Activated CD4-positive, alpha-beta T cell treated with anti-CD3 and anti-CD28 coated beads, Interleukin-10, Interleukin-2, amounts not matched to agents 100 ng/mL and 50 ng/mL, durations not matched to agents 16 hours and 8 hours (primary cell): ENCODE data around the gene EVI2A.
"Not testable (repeated sequence)": the region's sequence is repeated elsewhere in the genome, so short reads cannot be mapped to it uniquely, and the experiment has no call there.

Source experiments
- DNase-seq: peaks from one replicate; pipeline ENCODE4 v3.0.0-alpha.2; 2020

EVI2A gene, protein sequence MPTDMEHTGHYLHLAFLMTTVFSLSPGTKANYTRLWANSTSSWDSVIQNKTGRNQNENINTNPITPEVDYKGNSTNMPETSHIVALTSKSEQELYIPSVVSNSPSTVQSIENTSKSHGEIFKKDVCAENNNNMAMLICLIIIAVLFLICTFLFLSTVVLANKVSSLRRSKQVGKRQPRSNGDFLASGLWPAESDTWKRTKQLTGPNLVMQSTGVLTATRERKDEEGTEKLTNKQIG

DNA sequence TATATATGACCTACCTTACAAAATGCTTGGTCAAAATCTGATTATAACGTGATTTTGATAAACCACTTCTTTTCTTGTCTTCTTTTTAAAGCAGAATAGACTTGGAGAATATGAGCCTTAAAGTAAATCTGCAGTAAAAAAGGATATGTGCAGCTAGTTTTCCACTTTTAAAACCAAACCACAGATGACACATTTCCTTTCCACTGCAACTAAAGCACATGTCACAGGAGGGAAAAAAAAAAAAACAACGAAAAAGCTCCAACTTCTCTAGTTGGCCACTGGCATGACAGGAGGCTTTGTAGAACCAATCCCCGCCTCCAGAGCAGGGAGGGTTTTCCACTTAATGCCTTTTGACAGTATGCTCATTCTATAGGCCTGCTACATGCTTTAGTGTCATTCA lies at the start of gene EVI2A:
EVI2A (minus strand) TSS at position 142 of the 400 bp plus-strand sequence. CDS start 2,609 bp downstream, outside the sequence.
- peak; percentile 90 for DNase-seq

DNA sequence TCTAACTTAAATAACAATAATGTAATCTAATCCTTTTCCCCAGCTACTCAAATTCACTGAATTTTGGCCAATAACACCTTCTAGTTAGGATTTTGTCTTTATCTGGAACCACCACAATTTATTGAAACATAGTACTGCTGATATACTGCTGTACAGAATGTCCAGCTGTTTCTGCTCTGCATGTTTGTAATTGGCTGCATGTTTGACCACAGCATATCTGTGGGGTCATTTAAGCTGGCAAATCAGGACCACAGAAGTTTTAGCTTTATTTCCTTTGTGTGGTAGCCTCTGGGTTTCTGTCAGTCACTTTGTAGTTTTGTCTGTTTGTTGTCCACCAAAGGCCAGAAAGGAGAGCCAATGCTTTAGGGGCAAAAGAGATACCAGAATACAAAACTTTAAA lies 47.8 kb upstream of the EVI2A start:
- DNase-seq, result no peak

DNA sequence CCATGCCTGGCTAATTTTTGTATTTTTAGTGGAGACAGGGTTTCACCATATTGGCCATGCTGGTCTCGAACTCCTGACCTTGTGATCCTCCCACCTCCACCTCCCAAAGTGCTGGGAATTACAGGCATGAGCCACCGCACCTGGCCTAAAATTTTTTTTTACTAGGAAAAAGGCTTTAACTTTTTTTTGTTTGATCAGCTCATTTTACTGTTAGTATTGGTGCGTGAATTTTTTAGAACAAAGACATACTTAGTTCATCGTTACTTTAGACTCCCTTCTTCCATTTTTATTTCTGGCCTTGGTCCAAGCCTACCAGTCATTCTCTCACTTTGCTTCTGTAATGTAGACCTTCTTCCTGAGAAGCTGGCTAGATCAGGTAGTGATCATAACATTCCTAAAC lies 44.7 kb upstream of the EVI2A start:
- DNase-seq, result no peak

DNA sequence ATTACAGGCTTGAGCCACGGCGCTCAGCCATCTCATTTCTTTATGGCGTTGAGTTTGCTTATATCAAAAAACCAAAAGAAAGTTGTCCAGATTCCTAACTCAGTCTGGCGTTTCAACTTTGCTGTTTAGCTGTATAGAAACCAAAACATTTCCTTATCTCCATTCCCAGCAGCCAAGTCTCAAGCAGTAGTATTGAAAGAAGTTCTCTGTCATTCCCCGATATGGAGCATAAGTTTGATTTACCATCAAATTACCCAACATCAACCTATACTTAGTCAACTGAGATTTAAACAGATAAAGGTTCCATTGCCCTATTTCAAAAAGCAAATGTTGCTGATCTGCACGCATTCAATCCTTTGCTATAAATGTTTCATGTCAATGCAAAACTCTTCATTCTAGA lies 42.6 kb upstream of the EVI2A start:
- no peak for DNase-seq

DNA sequence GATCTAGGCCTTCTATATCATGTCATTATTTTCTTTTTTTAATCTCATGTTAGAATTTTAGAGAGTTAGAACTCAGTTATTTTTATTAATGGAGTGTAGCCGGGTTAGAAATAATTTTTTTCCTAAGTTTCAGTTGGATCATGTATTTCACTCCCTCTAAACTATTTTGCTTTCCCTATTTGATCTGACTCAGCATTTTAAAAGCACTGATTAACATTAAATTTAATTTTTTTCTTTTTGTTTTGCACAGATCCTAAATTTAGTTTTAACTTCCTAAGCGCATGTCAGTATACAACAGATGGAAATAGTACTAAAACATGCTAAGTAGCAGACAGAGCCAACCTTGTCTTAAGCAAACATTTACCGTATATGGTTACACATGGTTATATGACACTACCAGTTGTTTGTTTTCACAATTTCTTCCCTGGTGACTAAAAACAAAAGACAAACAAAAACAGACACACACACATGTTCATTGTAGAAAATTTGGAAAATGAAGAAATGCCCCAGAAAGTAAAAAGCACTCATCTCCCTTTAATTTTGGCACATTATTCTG lies 36.5 kb upstream of the EVI2A start:
- no peak for DNase-seq

DNA sequence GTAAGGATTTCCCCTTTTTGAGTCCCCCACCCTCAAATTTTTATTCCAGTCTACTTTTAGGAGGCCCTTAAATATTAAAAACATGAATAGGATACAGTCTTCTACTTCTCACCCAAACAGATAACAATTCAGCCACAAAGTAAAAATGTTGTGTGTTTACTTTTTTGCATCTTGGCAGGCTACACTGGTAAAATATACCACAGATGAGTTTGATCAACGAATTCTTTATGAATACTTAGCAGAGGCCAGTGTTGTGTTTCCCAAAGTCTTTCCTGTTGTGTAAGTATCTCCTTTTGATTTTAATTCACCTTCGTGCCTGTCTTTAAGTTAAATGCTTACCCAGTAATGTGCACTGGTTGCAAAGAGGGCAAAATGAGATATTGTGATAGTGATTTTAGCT lies 35.7 kb upstream of the EVI2A start:
- no peak for DNase-seq

DNA sequence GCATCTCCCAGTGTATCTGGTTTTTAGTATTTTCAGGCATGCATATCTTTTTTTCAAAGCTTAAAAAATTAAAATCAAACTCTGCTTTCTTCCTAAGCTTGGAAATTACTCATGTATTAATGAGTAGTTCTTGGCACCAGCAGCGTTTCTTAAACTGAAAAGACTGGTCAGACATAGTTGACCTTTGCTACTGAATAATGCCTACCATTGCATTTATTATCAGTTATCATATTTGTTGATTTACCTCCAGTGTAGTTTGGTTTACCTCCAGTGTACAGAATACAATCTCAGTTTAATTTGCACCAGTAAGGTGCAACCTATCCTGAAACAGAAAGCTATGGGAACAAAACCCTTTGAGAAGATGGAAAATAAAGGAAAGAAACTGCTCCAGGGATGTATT lies 34.5 kb upstream of the EVI2A start:
- no peak for DNase-seq

DNA sequence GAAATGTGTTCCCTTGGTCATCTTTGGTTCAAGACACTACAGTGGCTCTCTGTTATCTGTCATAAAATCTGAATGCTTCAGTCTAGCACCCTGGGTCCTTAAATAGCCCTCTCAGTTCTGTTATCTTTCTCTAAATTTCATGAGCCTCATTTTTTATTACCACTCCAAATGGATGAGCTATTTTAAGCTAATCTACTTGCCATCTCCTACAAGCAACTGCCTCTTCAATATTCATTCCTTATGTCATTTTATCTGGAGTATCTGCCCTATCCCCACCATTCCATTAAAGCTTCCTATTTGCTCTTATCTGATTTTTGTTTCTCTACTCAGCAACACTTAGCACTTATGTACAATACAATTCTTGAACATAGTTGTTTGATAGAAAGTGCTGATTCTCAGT lies 28.0 kb upstream of the EVI2A start:
- no peak for DNase-seq

DNA sequence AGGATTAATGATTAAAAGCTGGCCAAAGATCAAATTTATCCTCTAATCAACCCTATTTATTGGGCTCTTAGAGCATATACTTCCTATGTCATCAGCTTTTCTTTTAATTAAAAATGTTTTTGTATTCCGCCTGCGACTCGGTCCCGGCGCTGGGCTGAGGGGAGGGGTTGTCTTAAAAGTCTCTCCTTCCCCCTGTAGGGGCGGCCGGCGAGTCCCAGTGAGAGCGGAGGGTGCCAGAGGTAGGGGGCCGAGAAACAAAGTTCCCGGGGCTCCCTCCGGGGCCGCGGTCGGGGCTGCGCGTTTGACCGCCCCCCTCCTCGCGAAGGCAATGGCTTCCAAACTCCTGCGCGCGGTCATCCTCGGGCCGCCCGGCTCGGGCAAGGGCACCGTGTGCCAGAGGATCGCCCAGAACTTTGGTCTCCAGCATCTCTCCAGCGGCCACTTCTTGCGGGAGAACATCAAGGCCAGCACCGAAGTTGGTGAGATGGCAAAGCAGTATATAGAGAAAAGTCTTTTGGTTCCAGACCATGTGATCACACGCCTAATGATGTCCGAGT lies 23.8 kb upstream of the EVI2A start:
- not testable (repeated sequence) for DNase-seq

DNA sequence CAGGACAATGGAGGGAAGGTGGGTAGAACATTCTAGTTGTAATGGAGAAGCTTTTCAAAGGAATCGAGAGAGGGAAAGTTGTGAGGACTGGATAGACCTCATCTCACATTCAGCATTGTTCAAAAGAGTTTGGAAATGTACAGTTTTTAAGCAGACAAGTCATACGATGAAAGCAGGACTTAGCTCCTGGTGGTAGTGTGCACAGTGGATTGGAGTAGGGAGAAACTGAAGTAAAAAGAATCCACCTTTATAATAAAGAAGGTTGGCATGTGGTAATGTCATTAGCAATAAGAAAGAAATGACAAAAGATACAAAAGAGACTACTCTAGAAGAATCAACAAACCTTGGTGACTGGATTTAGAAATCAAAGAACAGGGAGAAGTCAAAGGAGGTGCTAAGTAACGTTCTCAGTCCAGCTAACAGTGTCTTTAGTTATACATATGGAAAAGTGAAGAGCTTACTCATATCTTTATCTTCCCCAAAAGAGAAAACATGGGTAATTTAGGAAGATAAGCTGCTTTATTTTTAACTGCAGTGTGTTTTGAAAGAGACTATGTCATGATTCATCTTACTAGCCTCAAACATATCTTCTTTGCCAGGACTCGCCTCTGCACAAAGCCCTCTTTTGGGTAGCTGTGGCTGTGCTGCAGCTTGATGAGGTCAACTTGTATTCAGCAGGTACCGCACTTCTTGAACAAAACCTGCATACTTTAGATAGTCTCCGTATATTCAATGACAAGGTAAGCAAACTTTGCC lies 18.7 kb upstream of the EVI2A start:
- no peak for DNase-seq

DNA sequence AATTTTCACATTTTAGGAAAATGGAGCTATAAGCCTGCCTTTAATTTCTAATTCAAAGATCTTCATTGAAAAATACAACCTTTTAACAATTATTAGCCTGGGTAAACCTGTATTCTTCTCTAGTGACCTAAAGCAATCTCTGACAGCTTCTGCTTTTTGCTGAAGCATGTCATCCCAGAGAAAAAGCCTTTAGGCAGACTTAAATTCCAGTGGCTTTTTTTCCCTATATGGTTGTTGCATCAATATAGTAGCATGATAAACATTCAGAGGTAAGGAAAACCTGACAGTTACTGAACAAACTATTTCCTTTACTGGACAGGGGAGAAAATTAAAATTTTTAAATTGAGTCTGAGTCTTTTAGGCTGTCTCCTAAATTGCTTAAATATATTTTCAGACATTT lies 7.8 kb upstream of the EVI2A start:
- no peak for DNase-seq

DNA sequence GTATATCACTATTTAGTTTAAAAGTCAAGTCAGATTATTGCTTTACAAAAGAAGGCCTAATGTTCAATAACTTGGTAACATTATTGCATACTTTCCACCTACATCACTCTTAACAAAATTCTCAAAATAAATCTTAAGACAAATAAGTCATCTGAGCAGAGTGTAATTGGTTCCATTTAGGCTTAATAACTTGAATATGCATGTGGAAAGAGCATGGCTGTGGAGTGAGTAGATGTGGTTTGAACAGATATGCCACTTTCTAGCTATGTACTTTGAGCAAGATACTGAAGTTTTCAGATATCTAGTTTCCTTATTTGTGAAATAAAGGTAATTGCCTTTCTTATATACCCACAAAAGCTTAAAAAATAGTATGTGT lies 6.7 kb upstream of the EVI2A start:
- DNase-seq, result no peak

DNA sequence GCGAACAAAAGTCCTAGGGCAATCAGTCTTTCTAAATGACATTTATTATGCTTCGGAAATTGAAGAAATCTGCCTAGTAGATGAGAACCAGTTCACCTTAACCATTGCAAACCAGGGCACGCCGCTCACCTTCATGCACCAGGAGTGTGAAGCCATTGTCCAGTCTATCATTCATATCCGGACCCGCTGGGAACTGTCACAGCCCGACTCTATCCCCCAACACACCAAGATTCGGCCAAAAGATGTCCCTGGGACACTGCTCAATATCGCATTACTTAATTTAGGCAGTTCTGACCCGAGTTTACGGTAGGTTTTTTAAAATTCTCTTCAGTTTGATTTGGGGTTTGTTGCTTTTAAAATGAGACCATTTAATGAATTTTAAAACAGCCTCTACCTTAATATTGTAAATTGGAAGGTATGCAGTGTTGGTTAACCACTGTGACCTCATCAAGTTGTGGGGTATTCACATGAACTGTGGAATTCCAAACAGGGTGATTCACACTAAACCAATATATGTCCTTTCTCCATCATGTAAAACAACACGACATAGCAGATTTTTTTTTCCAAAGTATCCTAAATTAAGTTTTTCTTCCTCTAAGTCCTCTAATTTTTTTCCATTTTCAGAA lies 6.2 kb upstream of the EVI2A start:
- no peak for DNase-seq

DNA sequence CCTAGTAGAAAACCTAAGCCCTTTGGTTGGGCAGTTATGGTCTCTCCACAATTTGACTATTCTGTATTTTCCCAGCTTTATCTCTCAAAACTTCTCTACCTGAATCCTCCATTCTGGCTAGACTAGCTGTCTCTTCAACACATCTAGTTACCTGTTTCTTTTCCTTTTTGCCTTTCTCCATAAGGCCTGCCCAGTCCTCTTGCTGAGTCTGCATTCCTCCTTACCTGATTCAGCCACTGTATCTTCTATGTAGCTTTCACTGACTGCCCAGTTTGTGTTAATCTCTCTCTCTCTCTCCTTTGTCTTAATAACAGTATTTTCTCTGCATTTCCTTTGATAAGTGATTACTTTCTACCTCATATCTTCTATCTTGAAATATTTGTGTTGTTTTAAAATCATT lies 2.1 kb upstream of the EVI2A start:
- DNase-seq, result no peak

DNA sequence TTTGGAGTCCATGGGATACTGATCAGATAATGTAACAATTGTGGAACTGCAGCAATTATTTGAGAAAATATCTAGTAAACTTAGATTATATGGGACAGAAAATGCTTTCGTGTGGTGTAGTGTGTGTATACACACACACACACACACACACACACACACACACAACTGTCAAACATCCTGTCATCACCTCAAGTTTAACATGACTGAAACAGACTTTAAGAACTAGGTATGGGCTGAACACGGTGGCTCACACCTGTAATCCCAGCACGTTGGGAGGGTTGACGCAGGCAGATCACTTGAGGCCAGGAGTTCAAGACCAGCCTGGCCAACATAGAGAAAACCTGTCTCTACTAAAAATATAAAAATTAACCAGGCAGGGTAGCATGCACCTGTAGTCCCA lies 544 bp upstream of the EVI2A start:
- no peak for DNase-seq

DNA sequence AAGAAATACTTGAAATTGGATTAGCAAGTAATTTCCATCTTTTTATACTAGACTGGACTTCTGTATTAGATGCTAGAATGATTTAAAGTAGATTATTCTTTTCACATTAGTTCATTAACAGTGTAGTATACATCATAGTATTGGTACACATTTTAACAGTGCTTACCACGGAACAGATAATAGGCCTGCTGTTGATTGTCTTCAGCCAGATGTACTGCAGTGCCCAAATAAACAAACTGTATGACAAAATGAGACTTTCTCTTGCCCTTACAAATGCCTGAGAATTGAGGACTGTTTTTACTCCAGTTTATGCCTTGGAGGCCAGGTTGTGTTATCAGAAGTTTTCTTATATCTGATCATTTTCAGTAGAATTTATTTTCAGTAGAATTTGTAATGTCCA lies 631 bp downstream of the EVI2A start:
- no peak for DNase-seq

DNA sequence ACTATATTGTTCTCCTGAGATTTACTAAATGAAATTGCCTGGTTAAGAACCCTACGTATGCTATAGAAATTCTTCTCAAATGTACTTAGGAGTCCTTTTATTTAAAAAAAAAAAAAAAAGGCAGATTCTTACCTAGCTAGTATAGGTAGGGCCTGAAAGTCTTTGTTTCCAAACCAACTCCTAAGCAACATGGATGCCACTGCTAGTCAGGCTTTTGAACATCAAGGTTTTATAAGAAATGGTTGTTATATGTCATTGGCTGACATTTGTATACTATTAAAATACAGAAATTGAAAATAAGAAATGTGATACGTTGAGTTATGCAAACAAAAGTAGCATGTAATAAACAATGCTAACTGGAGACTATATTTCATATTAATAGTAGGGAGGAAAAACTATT lies 1.2 kb downstream of the EVI2A start:
- no peak for DNase-seq

DNA sequence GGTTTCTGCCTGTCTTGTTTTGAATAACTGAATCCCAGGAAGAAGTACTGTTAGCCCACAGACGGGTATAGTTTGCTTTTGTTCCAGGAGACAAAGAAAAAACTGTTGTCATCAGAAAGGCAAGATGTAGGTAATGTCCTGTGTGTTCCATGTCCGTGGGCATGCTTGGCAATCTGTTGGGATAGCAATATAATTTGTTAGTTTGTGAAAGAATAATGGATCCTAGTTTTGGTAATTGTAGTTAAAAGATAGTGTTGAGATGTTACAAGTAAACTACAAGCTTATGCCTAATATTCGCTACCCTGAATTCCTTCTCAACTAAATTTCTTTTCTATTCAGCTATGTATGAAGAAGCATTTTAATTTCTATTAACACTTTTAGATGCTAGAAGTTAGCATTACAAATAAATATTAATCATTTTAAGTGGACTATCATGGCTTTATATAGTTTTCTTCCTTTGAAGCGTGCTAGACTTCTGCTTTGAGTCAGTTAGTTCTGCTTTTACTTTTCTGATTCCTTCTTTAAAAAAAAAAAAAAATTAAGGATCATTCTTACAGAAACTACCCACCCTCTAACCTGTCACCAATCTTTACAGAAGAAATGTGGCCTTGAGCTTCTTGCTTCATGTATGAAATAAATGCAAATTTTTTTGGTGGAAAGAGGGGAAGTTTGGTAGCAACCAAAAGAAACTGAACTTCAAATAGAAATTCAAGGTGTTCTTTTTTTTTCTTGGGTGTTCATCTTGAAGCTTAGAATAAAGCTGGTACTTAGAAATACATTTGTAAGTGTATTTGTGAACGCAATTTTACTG lies 2.4 kb downstream of the EVI2A start:
- peak; percentile 55 for DNase-seq

DNA sequence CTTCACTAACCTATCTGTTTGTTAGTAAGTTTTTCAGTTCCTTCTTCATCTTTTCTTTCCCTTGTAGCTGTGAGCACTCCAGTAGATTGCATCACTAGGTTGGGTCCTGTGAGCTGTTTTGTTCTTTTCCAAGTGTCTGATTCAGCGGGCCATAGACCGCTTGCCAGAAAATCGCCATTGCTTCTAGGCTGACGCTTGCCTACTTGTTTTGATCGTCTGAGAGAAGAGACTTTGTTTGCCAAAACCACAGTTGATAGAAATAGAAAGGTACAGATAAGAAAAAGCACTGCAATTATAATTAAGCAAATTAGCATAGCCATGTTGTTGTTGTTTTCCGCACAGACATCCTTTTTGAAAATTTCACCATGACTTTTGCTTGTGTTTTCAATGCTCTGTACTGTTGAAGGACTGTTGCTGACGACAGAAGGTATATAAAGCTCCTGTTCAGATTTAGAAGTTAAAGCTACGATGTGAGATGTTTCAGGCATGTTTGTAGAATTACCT lies 3.1 kb downstream of the EVI2A start:
- peak; percentile 81 for DNase-seq

DNA sequence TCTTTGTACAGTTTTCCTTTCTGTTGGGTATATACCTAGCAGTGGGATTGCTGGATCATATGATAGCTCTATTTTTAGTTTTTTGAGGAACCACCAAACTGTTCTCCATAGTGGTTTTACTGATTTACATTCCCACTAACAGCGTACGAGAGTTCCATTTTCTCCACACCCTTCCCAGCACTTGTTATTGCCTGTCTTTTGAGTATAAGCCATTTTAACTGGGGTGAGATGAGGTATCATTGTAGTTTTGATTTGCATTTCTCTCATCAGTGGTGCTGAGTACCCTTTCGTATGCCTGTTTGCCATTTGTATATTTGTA lies 6.7 kb downstream of the EVI2A start:
- no peak for DNase-seq

DNA sequence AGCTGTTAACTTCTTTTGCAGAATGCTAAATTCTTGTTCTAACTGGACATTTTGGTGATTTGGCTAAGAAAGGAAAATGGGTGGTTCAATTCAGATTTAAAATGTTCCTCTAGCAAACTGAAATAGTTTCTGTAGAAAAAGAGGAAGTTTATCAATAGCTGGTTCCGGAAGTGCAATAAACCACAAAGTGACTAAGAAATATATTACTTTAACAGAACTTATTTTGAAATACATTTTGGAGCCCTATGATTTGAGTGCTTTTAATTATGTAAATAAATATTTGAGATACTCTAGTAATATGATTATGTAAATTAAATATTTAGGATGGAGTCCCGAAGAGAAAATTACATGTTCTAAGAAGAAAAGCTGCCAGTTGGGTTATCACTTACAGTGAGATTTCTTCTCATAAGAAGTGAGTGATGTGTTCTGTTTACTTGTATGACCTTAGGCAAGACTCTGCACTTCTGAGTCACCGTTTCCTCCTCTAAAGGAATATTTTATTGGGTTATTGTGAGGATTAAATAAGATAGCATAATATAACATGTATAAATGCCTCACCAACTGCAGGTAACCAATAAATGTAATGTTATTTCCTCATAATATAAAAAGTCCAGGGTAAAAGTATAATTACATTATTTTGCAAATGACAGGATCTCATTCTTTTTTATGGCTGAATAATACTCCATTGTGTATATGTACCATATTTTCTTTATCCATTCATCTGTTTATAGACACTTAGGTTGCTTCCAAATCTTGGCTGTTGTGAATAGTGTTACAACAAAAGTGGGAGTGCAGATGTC lies 7.2 kb downstream of the EVI2A start, which contains the start of gene EVI2B:
EVI2B (minus strand) TSS at position 73 of the 800 bp plus-strand sequence. CDS start 8,445 bp downstream, outside the sequence.
- peak; percentile 73 for DNase-seq

DNA sequence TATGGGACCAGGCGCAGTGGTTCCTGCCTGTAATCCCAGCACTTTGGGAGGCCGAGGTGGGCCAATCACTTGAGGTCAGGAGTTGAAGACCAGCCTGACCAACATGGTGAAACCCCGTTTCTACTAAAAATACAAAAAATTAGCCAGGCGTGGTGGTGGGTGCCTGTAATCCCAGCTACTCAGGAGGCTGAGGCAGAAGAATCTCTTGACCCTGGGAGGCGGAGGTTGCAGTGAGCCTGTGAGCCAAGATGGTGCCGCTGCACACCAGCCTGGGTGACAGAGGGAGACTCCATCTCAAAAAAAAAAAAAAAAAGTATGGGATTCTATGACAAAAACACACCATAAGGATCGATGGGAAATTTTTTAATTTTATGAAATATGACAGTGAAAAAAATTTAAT lies 9.2 kb downstream of the EVI2A start:
- DNase-seq, result peak; percentile 53
